ENCODE measurements around the gene CD300LB.
"Not testable (repeated sequence)": the region's sequence is repeated elsewhere in the genome, so short reads cannot be mapped to it uniquely, and the experiment has no call there.

Gene CD300LB

GRCh38 chr17:74488276-74488675, 43.0 kb downstream of the CD300LB start:
- DNase-seq = not testable (repeated sequence)

DNA sequence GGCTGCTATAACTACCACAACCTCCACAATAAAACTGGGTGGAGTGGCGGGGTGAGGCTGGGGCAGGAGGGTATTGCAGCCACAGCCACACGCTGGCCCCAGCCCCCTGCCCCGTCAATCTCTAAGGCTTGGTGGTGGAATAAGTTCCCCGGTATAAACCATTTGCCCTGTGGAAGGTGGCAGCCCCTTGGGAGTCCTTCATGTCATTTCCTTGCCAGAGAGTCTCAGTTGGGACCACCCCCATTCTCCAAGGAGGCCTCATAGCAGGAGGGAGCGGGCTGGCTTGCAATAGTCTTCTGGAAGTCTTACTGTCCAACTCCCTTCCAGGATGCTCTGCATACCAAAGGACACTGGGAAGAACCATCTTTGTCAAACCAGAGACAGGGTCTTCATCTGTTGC, 45.4 kb downstream of the CD300LB start:
- no peak for DNase-seq

DNA sequence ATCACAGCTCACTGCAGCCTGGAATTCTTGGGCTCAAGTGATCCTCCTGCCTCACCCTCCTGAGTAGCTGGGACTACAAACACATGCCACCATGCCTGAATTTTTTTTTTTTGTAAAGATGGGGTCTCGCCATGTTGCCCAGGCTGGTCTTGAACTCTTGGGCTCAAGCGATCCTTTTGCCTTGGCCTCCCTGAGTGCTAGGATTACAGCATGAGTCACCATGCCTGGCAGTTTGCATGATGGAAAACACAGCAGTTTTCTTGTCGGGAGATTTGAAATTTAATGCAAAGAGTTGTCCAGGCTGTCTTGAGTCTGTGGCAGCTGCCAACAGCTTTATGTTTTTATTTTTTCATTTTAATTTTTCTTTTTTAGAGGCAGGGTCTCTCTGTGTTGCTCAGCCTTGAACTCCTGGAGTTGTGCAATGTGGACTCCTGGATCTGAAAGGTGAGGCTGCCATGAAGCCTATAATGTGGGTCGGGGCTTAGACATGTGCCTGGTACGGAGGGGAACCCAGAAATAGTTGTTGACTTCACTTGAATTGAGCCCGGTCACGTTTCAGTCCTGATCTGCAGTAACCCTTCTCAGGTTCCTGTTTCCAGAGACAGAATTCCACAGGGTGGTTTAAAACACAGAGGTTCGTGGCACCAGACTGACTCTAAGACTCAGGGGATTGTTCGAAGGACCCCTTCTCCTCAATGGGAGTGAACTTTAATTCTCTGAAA, 46.1 kb downstream of the CD300LB start:
- no peak for DNase-seq

DNA sequence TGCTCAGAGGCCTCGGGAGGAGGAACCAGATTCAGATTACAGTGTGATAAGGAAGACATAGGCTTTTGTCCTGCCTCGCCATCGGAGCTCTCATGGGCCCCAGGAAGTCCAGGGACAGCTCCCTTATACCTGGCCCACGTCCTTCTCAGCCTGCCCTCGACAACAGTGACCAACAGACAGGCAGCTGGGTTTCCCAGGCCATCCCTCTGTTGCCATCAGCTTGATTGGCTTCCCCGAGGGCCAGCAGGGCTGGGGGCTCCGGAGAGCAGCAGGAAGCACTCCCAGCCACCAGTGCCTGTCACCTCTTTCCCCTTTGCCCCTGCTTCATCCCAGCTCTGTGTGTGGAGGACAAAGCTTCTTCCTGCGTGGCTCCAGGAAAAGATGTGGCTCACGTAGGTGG, 47.2 kb downstream of the CD300LB start:
- DNase-seq = no peak

DNA sequence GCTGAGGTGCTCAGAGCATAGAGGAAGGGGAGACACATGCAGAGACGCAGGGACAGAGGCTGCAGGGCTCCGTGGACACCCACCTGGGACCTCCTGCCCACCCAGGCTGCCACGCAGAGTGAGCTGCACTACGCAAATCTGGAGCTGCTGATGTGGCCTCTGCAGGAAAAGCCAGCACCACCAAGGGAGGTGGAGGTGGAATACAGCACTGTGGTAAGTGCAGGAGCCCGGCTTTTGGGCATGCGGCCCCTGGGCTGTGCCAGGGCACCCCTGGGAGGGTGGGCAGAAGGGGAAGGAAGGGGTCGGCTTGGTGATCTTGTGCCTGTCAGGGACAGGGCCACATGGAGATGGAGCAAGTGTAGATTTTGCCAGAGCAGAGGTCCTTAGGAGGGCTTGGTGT, 49.7 kb downstream of the CD300LB start:
- no peak for DNase-seq

DNA sequence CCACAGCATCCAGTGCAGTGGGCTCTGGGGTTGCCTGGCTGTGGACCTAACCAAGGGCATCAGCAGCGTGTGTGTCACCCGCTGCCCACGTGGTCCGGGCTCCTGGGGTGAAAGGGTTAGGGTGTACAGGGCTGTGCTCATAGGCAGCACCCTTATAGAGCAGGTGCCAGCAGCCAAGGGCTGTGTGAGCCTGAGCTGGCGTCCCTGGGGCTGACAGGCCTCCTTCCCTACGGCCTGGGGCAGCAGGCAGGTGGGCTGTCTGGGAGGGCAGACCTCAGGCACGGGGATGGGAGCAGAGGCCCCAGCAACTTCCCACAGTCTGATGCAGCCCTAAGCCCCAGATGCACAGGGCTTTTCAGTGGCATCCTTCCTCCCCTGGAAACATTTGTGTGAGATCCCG, 51.0 kb downstream of the CD300LB start:
- no peak for DNase-seq

GRCh38 chr17:74478420-74479100, 52.7 kb downstream of the CD300LB start:
- peak; percentile 42 for DNase-seq

- DNase-seq = no peak
Observed at GRCh38 chr17:74477411-74477810, 53.9 kb downstream of the CD300LB start.

- DNase-seq = no peak
Observed at GRCh38 chr17:74475189-74475588, 56.1 kb downstream of the CD300LB start.

DNA sequence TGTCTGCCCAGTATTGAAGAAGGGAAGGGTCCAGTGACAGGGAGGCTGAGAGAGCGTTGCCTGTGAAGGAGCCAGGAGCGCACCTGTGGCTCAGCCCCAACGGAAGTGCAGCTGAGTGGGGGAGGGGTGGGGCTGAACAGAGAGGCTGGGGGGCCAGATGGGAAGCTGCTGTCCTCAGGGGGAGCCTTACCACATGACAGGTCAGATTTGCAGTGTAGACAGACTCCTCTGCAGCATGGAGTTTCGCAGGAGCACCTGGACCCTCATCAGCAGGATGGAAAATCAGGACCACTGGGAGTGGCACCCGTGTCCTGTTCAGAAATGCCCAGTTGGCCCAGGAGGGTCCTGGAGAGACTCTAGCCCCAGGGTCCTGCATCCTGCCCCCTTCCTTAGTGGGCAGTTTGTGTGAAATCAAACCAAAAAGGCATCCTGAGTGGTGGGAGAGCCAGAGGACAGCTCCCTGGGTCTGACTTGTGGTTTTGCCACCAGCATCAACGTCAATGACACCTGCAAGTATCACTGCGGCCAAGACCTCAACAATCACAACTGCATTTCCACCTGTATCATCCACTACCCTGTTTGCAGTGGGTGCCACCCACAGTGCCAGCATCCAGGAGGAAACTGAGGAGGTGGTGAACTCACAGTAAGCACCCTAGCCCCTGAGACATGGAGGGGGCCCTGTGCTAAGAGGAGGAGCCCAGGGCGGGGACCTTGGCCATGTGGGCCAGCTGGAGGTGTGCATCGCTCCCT, 57.1 kb downstream of the CD300LB start:
- peak; percentile 42 for DNase-seq

DNA sequence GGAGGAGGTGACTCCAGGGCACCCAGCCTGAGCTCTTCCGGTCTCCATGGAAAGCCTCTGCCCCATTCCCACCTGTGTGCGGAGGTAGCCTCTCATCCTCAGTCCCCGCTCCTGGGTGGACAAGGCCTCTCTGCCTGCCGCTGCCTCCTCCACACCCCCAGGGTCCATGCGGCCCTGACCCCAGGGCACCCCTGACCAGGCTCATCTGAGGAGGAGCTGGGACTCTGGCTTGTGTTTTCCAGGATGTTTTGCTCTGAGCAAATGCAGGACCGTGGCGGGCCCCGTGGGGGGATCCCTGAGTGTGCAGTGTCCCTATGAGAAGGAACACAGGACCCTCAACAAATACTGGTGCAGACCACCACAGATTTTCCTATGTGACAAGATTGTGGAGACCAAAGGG, 58.0 kb downstream of the CD300LB start:
- DNase-seq = no peak

DNA sequence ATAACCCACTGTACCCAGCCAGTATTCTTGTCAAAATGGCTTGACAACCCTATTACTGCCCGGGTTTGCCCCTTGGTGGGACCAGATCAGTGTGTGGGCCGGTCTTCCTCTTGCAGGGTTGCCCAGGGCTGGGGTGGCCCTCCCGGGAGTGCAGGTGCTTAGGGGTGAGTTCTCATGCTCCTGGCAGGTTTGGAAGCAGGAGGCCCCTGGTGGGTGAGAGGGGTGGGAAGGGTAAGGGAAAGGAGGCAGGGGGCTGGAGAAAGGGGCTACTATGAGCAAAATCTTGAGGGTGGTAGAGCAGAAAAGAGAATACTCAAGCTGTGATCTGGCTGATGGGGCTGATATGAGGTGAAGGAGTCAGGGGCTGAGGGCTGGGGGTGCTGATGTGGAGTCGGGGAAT, 58.4 kb downstream of the CD300LB start:
- DNase-seq = no peak

DNA sequence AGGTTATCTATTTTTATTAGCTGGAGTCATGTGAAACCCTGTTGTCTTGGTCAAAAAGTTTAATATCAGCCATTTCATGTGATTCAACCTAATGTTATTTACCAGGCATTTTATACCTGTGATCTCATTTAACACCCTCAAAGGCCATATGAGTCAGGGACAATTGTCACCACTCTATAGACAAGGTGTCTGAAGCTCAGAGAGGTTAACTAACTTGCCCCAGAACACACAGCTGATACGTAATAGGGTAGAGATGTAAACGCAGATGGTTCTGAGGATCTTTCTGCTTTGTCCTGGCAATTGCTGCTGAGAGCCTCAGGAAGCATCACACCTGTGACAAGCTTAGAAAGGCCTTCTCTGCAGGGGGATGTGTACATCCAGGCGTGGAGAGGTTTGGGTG, 59.9 kb downstream of the CD300LB start:
- peak; percentile 21 for DNase-seq

Measured in CD4-positive, alpha-beta T cell treated with Interleukin-21 for 1 hour (primary cell).